AG04449 (cell line): Measurements from ENCODE around the gene GNB1.

Experiments
- CTCF ChIA-PET: fragments of 350-600 bp; formaldehyde crosslinking; extraction: SDS; loops from one replicate; lab custom pipeline; 2021; ENCODE audit warnings: antibody characterized with exemption; lab: Yijun Ruan, JAX
- POLR2A ChIA-PET: fragments of 400-600, 350-600 bp; formaldehyde crosslinking; extraction: SDS; loops from one replicate; lab custom pipeline; 2020; ENCODE audit warnings: antibody characterized with exemption, inconsistent platforms; lab: Yijun Ruan, JAX
- DNase-seq: peaks from one replicate; pipeline ENCODE4 v3.0.0-alpha.2; 2010; ENCODE audit warnings: low read depth, low spot score
- H3K4me3 ChIP-seq: 2 replicates; pipeline ENCODE4 v1.5.1; 2011; ENCODE audit warnings: low read depth, mild to moderate bottlenecking, control low read depth, low read length
- CTCF ChIP-seq: IDR thresholded peaks from one replicate; pipeline ENCODE4 v1.5.1; 2011; ENCODE audit warnings: mild to moderate bottlenecking, moderate library complexity, low read length, control low read depth, inconsistent platforms; ENCODE audit not compliant: insufficient read depth; ENCODE audit errors: missing control alignments

Gene GNB1

GRCh38 chr1:1916851-1917251 lies 26.0 kb upstream of the GNB1 start:
- POLR2A ChIA-PET: no interaction called here
- TF ChIP-seq CTCF: no peak
- H3K4me3 ChIP-seq: no peak overlapping the region
- DNase-seq: no peak
- CTCF ChIA-PET: interaction anchor here (2.1 to 4.4 kb wide), 2 partner anchors 11 to 128 kb away, joined by 8 to 13 read pairs; no protein-coding TSS in a partner anchor

- no peak for TF ChIP-seq CTCF
- H3K4me3 ChIP-seq: no peak overlapping the region
- no peak for DNase-seq
- ChIA-PET CTCF (interaction anchor here (2.1 to 4.4 kb wide), 2 partner anchors 10 to 129 kb away, joined by 8 to 13 read pairs; no protein-coding TSS in a partner anchor), POLR2A (no interaction called here)
Observed at GRCh38 chr1:1915911-1916840, 25.3 kb upstream of the GNB1 start.

- H3K4me3 ChIP-seq: no peak within 1 kb of the TSS
- ChIA-PET CTCF (interaction anchor here (1.4 to 4.4 kb wide), 2 partner anchors 130 to 259 kb away, joined by 3 to 13 read pairs; no protein-coding TSS in a partner anchor), POLR2A (interaction anchor here (0.6 kb wide), 1 partner anchor 149 kb away, joined by 3 read pairs; no protein-coding TSS in a partner anchor)
- DNase-seq: no peak
- no peak for TF ChIP-seq CTCF
Observed at GRCh38 chr1:1914971-1915692, 24.2 kb upstream of the GNB1 start, which contains the start of gene CALML6. Gene CALML6 (plus strand): TSS chr1:1915260. CDS start chr1:1915281, 21 bp downstream.

- no peak for DNase-seq
- ChIA-PET CTCF (interaction anchor here (1.4 to 4.4 kb wide), 2 partner anchors 131 to 260 kb away, joined by 3 to 13 read pairs; no protein-coding TSS in a partner anchor), POLR2A (no interaction called here)
- TF ChIP-seq CTCF: no peak
- H3K4me3 ChIP-seq: no peak overlapping the region
Observed at GRCh38 chr1:1914101-1914970, 23.4 kb upstream of the GNB1 start.

- DNase-seq: no peak
- ChIA-PET CTCF (interaction anchor here (0.8 kb wide), 2 partner anchors 49 to 133 kb away, joined by 3 read pairs; no protein-coding TSS in a partner anchor), POLR2A (no interaction called here)
- no peak overlapping the region for H3K4me3 ChIP-seq
- no peak for TF ChIP-seq CTCF
Observed at GRCh38 chr1:1911350-1912041, 20.6 kb upstream of the GNB1 start.
